Suppressor macrophage (primary cell): ENCODE measurements around the gene ZBTB32.
"Not testable (repeated sequence)": the region's sequence is repeated elsewhere in the genome, so short reads cannot be mapped to it uniquely, and the experiment has no call there.

Experiments used
- DNase-seq, 4 experiments: peaks; one replicate each; pipeline ENCODE4 v3.0.0-alpha.2; 2020 to 2022

The ZBTB32 gene

DNA sequence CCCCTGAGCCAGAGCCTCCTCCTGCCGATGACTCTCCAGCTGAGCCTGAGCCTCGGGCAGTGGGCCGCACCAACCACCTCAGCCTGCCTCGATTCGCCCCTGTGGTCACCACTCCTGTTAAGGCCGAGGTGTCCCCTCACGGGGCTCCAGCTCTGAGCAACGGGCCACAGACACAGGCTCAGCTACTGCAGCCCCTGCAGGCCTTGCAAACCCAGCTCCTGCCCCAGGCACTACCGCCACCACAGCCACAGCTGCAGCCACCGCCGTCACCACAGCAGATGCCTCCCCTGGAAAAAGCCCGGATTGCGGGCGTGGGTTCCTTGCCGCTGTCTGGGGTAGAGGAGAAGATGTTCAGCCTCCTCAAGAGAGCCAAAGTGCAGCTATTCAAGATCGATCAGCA lies 17.0 kb downstream of the ZBTB32 start:
- no peak for DNase-seq

GRCh38 chr19:35722461-35722860 lies 18.1 kb downstream of the ZBTB32 start:
- DNase-seq, result no peak

DNA sequence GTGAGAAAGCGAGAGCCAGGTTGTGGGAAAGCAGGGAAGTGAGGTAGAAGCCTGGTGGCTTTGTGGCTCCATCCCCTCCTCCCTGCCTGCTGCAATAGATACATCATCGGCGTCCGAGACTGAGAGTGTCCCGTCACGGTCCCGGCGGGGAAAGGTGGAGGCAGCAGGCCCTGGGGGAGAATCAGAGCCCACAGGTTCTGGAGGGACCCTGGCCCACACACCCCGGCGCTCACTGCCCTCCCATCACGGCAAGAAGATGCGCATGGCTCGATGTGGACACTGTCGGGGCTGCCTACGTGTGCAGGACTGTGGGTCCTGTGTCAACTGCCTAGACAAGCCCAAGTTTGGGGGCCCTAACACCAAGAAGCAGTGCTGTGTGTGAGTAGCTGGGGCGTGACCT lies 18.5 kb downstream of the ZBTB32 start:
- DNase-seq, result no peak

DNA sequence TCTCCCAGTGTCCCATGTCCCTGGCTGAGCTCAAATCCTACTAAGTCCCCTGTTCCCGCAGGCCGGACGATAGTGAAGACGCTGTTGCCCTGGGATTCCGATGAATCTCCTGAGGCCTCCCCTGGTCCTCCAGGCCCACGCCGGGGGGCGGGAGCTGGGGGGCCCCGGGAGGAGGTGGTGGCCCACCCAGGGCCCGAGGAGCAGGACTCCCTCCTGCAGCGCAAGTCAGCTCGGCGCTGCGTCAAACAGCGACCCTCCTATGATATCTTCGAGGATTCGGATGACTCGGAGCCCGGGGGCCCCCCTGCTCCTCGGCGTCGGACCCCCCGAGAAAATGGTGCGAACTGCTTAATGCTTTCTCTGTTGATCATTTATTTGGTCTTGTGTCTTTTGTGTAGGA lies 19.3 kb downstream of the ZBTB32 start:
- no peak for DNase-seq

DNA sequence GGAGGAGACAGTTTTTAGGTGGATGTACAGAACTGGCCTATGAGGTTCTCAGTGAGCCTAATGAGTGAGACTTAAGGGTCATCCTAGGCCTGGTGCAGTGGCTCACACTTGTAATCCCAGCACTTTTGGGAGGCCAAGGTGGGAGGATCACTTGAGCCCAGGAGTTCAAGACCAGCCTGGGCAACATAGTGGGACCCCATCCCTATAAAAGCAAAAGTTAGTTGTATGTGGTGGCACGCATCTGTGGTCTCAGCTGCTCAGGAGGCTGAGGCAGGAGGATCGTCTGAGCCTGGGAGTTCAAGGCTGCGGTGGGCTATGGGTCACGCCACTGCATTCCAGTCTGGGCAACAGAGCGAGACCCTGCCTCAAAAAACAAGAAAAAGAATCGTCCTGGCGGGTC lies 19.8 kb downstream of the ZBTB32 start:
- DNase-seq, result not testable (repeated sequence)

GRCh38 chr19:35724560-35724959 lies 20.2 kb downstream of the ZBTB32 start:
- no peak for DNase-seq

DNA sequence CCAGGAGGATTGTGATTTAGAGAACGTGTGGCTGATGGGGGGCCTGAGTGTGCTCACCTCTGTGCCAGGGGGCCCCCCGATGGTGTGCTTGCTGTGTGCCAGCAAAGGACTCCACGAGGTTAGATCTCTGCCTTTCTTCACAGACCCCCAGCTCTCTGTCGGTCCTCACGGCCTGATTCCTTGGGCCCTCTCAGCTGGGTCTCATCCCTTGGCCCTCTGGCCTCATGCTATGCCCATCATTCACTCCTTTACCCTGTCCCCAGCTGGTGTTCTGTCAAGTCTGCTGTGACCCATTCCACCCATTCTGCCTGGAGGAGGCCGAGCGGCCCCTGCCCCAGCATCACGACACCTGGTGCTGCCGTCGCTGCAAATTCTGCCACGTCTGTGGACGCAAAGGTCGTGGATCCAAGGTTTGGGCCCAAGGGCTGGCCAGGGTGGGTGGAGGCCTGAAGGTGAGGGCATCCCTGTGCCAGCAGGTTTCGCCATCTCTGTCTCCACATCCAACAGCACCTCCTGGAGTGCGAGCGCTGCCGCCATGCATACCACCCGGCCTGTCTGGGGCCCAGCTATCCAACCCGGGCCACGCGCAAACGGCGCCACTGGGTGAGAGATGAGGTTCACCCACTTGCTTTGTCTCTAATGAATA lies 21.0 kb downstream of the ZBTB32 start:
- DNase-seq, result no peak

- no peak for DNase-seq
Measured at GRCh38 chr19:35727053-35727955, 22.9 kb downstream of the ZBTB32 start.

DNA sequence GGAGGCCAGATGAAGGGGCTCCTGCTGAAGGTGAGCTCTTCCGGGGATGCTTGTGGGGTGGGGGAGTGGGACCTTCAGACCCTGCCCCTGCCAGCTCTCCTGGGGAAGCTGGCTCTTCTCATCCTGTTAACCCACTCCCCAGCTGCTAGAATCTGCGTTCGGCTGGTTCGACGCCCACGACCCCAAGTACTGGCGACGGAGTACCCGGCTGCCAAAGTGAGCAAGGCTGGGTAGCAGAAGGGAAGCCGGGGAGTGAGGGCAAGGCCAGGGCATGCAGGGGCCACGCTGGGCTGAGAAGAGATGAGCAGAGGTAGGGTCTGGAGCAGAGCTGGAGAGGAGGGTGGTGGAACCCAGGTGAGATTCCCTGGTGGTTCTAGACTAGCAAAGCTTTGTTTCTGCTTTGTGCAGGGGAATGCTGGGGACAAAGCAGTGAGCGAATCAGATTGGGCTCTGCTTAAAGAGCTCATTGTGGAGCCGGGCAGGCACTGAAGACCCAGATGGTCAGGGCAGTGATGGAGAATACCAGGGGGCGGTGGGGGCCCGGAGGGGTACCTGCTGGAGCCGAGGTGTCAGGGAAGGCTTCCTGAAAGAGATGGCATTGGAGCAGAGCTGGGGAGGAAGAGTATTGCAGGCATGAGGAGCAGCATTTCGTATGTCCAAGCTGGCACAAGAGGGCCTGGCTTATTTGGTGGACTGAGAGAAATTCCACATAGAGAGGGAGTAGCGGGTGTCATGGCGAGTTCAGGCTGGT lies 23.8 kb downstream of the ZBTB32 start:
- DNase-seq, result no peak

- DNase-seq, result no peak
Measured at GRCh38 chr19:35729021-35729420, 24.7 kb downstream of the ZBTB32 start.

- DNase-seq, result no peak
Measured at GRCh38 chr19:35729763-35730162, 25.4 kb downstream of the ZBTB32 start.

DNA sequence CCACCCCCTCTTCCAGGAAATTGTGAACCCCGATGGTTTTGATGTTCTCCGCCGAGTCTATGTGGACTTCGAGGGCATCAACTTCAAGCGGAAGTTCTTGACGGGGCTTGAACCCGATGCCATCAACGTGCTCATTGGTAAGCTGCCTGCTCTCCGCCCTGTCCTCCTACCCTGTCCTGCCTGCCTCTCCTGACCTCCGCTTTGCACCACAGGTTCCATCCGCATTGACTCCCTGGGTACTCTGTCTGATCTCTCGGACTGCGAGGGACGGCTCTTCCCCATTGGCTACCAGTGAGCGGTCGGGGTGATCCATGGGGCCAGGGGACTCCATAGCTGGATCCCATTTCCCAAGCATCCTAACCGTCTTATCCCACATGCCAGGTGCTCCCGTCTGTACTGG lies 26.0 kb downstream of the ZBTB32 start:
- no peak for DNase-seq

DNA sequence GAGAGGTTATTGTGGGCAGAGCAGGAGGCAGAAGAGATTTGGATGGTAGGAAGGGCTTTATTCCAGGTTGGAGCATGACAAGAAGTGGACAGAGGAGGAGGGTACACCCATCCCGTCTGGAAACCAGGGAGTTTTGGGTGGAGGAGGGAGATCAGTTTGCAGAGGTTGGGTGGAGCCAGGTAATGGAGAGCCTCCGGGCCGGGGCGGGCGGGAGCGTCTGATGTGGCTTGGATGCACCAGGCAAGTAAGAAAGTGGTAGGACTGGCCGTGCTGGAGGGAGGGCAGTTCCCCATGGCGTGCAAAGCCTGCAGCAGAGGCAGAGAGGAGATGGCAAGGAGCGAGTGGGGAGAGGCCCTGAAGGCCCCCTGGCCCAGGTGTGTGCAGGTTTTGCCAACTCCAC lies 27.0 kb downstream of the ZBTB32 start:
- no peak for DNase-seq

DNA sequence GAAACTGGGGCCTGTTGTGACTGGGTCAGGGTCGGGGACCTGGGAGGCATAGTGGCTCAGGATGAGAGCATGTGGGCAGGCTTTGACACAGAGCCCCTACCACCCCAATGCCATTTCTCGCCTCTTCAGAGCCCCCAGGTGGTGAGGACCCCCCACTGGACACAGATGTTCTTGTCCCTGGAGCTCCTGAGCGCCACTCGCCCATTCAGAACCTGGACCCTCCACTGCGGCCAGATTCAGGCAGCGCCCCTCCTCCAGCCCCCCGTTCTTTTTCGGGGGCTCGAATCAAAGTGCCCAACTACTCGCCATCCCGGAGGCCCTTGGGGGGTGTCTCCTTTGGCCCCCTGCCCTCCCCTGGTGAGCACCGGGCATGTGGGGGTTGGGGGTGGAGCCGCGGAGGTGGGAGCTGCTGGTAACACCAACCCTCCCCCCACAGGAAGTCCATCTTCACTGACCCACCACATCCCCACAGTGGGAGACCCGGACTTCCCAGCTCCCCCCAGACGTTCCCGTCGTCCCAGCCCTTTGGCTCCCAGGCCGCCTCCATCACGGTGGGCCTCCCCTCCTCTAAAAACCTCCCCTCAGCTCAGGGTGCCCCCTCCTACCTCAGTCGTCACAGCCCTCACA lies 27.5 kb downstream of the ZBTB32 start:
- no peak for DNase-seq

DNA sequence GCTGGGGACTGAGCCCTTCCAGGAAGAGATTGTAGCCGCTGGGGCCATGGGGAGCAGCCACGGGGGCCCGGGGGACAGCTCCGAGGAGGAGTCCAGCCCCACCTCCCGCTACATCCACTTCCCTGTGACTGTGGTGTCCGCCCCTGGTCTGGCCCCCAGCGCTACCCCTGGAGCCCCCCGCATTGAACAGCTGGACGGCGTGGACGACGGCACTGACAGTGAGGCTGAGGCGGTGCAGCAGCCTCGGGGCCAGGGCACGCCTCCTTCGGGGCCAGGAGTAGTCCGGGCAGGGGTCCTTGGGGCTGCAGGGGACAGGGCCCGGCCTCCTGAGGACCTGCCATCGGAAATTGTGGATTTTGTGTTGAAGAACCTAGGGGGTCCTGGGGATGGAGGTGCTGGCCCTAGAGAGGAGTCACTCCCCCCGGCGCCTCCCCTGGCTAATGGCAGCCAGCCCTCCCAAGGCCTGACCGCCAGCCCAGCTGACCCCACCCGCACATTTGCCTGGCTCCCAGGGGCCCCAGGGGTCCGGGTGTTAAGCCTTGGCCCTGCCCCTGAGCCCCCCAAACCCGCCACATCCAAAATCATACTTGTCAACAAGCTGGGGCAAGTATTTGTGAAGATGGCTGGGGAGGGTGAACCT lies 28.3 kb downstream of the ZBTB32 start:
- no peak for DNase-seq

DNA sequence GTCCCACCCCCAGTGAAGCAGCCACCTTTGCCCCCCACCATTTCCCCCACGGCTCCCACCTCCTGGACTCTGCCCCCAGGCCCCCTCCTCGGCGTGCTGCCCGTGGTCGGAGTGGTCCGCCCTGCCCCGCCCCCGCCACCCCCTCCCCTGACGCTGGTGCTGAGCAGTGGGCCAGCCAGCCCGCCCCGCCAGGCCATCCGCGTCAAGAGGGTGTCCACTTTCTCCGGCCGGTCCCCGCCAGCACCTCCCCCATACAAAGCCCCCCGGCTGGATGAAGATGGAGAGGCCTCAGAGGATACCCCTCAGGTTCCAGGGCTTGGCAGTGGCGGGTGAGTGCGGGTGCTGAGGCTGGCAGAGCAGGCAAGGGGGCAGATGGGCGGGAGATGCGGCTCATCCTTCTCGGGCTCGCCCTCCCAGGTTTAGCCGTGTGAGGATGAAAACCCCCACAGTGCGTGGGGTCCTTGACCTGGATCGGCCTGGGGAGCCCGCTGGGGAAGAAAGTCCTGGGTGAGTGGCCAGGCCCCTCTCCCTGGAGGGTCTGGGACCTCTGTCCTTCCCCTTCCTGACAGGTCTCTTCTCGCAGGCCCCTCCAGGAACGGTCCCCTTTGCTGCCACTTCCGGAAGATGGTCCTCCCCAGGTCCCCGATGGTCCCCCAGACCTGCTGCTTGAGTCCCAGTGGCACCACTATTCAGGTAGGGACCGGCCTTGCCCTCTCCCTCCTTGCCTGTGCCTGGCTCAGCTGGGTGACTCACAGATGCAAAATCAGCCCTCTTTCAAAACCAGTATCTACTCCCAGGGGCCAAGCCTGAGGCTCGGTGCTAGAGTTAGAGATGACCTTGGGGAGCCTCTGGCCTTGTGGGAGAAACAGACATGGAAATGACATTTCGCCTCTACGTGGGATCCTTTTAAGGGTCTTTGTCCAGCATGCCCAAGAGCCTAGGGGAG lies 29.1 kb downstream of the ZBTB32 start:
- no peak for DNase-seq

GRCh38 chr19:35734273-35734672 lies 29.9 kb downstream of the ZBTB32 start:
- no peak for DNase-seq

- no peak for DNase-seq
Measured at GRCh38 chr19:35734889-35735288, 30.5 kb downstream of the ZBTB32 start.

- DNase-seq, result no peak
Measured at GRCh38 chr19:35736913-35737886, 32.8 kb downstream of the ZBTB32 start.
